GM19463 (cell line): ENCODE data around the gene PBRM1.
"Not testable (repeated sequence)": the region's sequence is repeated elsewhere in the genome, so short reads cannot be mapped to it uniquely, and the experiment has no call there.

Experiments used
- ATAC-seq: cut with Tn5 transposase; IDR thresholded peaks from one replicate; pipeline ENCODE4 v1.9.1; 2021; ENCODE audit warnings: mild to moderate bottlenecking, moderate library complexity; ENCODE audit not compliant: unreplicated experiment

PBRM1 gene

DNA sequence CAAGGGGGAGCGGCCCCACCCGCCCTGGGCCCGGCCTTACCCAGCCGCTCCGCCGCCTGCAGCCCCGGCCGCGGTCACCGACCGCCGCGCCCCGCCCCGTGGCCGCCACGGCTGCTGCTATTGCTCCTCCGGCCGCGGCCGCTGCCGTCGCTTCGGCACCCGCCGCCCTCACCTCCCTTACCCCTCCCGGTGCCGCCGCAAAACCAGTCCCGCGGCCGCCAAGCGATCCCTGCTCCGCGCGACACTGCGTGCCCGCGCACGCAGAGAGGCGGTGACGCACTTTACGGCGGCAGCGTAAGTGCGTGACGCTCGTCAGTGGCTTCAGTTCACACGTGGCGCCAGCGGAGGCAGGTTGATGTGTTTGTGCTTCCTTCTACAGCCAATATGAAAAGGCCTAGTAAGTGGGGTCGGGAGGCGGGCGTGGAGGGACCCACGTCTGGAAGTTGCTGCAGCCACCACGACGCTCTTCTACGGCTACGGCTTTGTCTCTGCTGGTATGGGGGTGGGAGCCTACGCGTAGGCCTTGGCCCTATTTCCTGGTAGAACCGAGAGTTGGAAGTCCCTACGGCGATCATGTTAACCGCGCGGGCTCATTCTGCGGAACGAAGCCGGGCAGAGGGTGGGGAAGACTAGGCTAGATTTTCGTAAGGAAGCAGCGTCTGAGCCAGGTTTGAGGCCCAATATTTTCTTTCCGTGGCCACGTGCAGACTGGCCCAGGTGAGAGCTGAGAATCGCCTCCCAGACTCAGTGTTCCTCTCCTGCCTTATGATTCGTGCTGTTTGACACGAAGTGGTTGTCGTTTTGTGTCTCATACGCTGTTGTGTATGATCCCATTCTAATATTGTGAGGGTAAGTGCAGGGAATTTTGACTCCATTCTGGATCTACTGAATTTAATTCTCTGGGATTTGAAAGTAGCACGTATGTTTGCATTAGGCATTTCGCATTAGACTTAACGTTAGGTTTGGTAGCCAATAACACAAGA, at the start of gene PBRM1, which contains the start of gene GNL3:
TSS of gene PBRM1 (minus strand) at position 205 of the 983 bp plus-strand sequence.
TSS of gene GNL3 (plus strand) at position 324 of the 983 bp plus-strand sequence. CDS start at position 385, 61 bp downstream.
- peak; percentile 55 for ATAC-seq

DNA sequence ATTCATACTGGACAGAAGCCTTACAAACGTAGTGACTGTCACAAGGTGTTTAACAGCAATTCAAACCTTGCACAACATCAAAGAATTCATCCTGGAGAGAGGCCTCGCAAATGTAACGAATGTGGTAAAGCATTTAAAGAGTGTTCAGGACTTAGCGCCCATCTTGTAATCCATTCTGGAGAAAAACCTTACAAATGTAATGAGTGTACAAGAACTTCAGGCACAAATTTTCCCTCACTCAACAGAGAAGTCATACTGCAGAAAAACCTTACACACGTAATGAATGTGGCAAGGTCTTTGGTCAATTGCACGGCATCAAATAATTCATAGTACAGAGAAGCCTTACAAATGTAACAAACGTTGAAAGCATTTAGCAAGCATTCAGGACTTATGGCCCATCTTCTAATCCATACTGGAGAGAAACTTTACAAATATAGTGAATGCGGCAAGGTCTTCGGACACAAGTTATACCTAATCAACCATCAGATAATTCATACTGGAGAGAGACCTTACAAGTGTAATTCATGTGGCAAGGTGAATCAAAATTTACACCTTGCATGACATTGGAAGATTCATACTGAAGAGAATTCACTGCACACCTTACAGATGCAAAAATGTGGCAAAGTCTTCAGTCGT, 47.7 kb upstream of the PBRM1 start:
- no peak for ATAC-seq

DNA sequence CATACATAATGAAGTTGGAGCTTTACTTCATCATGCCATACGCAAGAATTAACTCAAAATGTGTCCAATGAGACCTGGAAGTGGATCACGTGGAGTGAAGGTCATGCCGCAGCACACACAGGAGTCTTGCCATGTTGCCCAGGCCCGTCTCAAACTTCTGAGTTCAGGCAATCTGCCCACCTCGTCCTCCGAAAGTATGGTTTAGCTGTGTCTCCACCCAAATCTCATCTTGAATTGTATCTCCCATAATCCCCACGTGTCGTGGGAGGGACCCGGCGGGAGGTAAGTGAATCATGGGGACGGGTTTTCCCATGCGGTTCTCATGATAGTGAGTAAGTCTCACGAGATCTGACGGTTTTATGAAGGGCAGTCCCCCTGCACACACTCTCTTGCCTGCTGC, 45.9 kb upstream of the PBRM1 start:
- no peak for ATAC-seq

- no peak for ATAC-seq
Observed at GRCh38 chr3:52730681-52731080, 45.0 kb upstream of the PBRM1 start.

- not testable (repeated sequence) for ATAC-seq
Observed at GRCh38 chr3:52728753-52729152, 43.0 kb upstream of the PBRM1 start.

DNA sequence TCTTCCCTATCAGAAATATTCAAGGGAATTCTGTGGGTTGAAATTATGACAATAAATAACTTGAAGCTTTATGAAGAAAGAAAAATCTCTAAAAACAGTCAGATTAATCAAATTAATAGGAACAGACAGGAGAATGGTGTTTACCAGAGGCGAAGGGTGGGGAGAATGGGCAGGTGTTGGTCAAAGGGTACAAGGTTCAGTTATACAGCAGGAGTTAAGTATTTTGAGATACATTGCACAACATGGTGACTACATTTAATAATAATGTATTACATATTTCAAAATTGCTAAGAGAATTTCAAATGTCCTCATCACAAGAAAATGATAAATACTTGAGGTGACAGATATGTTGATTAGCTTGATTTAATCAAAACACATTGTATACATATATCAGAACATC, 38.8 kb upstream of the PBRM1 start:
- ATAC-seq, result no peak

DNA sequence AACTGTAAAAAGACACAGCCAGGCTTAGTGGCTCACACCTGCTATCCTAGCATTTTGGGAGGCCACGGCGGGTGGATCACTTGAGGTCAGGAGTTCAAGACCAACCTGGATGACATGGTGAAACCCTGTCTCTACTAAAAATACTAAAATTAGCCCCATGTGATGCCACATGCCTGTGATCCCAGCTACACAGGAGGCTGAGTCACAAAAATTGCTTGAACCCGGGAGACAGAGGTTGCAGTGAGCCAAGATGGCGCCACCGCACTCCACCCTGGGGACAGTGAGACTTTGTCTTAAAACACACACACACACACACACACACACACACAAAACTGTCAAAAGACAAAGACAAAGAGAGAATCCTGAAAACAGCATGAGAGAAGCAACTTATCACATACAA, 38.2 kb upstream of the PBRM1 start:
- no peak for ATAC-seq

DNA sequence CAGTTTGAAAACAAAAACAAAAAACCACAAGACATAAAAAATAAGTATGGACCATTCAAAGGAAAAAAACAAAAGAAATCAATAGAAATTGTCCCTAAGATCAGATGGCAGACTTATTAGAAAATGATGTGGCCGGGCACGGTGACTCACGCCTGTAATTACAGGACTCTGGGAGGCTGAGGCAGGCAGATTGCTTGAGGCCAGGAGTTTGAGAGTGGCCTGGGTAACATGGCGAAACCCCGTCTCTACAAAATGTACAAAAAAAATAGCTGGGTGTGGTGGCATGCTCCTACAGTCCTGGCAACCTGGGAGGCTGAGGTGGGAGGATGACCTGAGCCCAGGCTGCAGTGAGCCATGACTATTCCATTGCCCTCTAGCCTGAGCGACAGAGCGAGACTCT, 36.8 kb upstream of the PBRM1 start:
- ATAC-seq, result no peak

- ATAC-seq, result no peak
Observed at GRCh38 chr3:52721730-52722008, 36.0 kb upstream of the PBRM1 start.

DNA sequence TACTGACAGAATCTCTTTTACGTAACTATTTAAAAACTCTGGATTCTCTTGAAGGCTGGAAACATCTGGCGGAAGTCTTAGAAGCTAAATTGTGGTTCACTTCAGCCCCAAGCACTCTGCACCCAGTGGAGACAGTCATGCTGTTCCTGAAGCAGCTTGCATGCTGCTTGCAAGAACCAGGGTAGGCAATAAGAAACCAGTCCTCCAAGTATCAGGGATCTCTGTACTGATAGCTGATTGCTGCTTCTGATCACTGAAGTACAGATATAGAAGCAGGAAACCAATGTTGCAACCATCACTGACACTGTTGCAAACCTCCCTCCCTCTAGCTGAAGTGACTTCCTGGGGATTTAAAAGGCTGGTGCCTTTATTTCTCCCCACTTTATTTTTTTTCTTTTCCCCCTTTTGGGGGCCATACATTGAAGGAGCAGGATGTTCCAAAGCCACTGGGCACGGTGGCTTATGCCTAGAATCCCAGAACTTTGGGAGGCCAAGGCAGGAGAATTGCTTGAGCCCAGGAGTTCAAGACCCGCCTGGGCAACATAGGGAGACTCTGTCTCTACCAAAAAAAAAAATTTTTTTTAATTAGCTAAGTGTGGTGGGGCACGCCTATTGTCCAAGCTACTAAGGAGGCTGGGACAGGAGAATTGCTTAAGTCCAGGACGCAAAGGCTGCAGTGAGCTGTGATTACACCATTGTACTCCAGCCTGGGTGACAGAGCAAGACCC, 35.5 kb upstream of the PBRM1 start:
- ATAC-seq, result no peak

DNA sequence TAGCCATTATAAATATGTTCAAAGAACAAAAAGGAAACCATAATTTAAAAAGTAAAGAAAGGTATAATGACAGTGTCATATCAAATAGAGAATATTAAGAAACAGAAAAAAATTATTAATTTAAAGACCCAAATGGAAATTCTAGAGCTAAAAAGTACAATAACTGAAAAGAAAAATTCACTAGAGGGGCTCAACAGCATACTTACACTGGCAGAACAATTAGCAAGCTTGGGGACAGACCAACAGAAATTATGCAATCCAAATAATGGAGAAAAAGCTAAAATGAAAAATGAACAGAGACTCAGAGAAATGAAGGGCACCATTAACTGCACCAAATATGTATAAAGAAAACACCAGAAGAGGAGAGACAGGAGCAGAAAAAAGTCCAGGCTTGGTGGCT, 33.9 kb upstream of the PBRM1 start:
- no peak for ATAC-seq

DNA sequence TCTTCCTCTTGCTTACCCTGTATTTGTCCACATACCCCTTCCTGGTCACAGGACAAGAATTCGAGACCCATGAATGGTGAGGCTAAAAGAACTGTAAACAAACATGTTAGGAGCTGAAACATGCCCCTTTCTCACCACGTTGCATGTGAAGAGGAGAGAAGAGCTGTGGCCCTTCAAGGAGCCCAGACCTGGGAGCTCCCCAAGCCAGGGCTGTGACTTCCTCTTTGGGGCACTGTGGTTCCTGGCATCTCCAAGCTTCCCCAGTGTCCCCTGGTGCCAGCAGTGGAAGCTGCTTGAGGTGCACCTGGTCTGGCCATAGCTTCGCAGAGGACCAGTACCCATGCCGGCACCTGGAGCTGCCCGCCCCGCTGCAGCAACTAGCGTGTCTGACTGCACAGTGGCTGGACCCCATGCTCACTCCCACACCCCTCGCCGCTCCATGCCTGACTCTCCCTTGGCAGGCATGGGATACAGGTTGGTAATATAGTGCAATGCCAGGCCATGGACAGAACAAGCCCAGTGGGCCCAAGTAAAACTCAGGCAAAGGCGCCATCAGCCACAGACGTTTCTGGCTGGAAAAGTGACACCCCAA, 30.1 kb upstream of the PBRM1 start:
- no peak for ATAC-seq

DNA sequence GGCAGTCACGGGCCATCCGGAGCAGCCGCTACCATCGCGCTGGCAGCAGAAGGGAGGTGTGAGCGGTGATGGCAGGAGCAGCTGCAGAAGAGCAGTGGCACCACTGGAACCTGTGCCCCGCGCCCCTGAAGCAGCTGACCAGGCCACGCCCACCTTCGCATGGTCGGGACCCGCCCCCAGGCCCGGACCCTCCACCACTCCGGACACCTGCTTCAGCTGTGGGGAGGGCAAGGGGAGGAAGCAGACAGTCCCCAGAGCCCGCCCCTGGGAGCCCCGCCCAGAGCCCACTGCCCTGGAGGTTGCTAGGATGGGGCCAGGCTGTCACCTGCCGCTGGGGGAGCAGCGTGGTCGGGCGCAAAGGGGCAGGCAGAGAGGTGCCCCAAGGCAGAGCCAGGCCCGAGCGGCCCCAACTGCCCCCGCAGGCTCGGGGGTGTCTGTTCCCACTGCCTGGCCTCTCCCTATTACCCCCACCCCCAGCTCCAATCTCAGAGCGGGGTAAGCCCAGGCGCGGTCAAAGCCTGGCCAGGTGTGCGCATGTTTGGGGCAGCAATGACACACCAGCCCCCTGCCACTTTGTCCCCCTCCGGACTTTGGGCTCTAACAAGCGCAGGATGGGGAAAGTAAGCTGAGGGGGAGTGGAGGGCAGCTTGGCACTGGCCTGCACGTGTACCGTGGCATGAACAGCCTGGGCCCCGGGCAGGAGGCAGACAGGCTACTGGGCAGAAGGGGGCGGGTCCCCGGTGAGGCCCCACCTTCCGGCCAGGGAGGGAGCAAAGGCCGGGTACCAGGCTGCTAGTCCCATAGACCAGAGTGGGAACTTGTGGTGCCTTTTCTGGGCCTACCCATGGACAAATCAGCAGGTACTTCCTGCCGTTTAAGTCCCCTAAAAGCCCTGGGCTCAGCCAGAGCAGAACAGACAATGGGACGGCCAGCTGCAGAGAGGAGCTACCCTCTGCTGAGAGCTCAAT, 28.9 kb upstream of the PBRM1 start:
- ATAC-seq, result no peak

- no peak for ATAC-seq
Observed at GRCh38 chr3:52712291-52713212, 26.8 kb upstream of the PBRM1 start.

DNA sequence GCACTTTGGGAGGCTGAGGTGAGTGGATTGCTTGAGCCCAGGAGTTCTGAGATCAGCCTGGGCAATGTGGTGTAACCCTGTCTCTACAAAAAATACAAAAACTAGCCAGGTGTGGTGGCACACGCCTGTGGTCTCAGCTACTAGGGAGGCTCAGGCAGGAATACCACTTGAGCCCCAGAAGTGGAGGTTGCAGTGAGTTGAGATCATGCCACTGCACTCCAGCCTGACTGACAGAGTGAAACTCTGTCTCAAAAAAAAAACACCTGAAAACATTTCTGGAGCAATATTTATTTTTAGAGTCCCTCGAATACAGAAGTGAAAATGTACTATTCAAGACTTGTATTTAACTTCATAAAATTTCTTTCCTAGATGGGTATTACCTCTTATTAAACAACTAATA, 24.8 kb upstream of the PBRM1 start:
- no peak for ATAC-seq

- no peak for ATAC-seq
Observed at GRCh38 chr3:52707585-52707984, 21.9 kb upstream of the PBRM1 start.

DNA sequence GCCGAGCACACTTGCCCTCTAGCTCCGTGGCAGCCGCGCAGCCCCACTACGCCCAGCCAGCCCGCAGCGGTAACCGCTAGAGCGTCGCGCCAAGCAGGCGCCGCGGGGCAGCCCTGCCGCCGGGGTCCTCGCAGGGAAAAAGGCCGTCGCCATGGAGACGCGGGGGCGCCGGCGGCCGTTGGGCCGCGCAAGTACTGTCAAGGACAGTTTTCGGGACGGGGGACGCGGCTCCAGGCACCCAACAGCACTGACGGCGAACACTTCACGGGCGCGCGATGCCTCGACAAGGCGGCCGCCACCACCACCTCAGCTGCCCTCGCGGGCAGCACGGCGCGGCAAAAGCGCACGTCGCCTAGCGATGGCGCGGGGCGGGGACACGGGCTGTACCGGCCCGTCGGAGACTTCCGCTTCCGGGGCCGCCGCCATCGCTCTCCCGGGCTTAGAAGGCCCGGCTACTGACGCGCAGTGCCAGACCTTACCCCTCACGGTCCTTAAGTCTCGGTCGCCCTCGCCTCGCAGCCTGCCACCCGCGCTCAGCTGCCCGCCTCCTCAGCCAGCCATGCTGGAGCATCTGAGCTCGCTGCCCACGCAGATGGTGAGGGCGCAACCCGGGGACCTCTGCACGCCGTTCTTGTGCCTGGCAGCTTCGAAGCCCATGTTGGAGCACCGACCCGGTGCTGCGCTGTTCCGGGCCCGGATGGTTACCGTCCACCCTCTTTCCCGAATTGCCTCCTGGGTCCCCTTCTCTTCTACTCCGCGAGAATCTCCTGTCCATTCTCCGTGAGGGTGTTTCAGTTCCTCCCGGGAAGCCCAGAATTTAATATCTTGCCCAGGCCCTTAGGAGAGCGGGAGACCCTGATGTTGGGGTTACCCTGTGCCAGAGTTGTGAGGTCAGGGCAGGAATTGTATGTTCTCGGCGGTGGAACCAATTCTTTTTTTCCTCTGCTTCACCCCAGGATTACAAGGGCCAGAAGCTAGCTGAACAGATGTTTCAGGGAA, 20.3 kb upstream of the PBRM1 start, which contains the start of the genes GLT8D1 and SPCS1:
TSS of gene GLT8D1 (minus strand) at position 104 of the 999 bp plus-strand sequence. CDS start 5,331 bp downstream, outside the sequence.
TSS of gene SPCS1 (plus strand) at position 419 of the 999 bp plus-strand sequence. CDS start at position 560, 141 bp downstream.
- peak; percentile 89 for ATAC-seq

DNA sequence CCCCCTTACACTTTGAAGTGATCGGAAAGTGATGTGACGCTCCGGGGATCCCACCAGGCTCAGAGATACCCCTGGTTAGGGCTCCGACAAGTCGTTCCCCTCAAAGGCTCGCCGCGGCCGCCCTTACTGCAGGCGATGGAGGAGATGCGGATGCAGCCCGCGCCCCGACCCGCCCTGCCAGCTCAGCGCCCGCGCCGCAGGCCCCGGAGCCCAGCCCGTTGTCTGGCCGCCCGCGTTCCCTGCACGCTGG, 19.6 kb upstream of the PBRM1 start:
- ATAC-seq, result no peak
